Skin of body (tissue), 2 donors: ENCODE measurements around the gene MBNL2. TPM values are rescaled to one million over a fixed set of nuclear protein-coding genes. Genes with fewer than 3 reads are reported as not detected.

ENCODE experiments used
- DNase-seq: peaks from one replicate; lab custom pipeline; 2025; lab: John Stamatoyannopoulos, UW
- total RNA-seq: library from RNA; depleted of rRNA; stranded (reverse); fragments of >200 nt; gene quantifications from one replicate; pipeline ENCODE4 v1.2.3, GENCODE V29; 2014

The MBNL2 gene
- total RNA-seq, 1 donor from 2014 or later, result 73.4 TPM

DNA sequence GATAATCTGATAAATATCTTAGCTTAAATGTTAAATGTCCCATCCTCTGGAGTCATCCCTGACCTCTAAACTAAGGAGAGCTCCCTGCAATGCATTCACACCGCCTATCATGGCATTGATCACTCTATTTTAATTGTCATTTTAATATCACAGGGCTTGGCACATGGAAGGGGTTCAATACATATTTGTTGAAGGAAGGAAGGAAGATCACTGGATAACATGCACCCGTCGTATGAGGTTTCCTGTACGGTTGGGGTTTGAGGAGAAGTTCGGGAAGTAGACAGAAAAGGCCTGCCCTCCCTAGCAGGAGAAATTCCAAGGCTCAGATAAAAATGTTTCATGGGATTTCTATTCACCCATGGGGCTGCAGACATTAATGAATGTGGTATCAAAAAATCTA lies 102.0 kb downstream of the MBNL2 start:
- DNase-seq, result no peak

DNA sequence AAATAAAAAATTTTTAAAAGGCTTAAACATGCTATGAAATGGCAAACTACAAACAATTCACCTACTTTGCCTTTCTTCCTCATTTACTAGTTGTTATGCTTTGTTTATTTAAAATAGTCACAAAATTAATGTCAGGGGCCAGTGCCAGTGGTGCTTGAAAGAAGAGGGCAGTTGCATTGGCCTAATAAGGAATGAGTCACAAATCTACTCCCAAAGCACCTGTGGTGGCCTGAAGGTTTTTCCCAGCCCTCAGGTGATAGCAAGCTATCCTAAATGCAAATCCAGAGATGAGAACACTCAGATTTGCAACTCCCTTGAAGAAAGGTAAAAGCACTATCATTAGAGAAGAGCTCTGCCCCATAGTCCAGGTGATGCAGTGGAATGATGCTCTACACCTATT lies 103.6 kb downstream of the MBNL2 start:
- no peak for DNase-seq

DNA sequence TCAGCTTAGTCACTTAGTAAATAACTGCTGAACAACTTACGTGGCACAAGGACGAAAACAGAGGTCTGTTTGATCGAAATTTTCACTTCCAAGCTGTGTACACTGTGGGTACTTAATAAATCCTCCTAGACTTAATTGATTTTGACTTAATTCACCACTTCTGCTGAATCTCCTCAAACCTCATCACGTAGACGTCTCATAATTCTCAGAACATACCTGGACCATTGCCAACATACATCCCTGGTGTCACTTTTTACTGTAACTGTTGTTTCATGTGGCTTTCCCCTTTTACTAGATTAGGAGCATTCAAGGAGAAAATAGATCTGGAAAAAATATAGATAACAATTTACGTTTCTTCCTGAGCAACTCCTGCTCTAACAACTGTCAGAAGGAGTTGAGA lies 105.0 kb downstream of the MBNL2 start:
- no peak for DNase-seq

DNA sequence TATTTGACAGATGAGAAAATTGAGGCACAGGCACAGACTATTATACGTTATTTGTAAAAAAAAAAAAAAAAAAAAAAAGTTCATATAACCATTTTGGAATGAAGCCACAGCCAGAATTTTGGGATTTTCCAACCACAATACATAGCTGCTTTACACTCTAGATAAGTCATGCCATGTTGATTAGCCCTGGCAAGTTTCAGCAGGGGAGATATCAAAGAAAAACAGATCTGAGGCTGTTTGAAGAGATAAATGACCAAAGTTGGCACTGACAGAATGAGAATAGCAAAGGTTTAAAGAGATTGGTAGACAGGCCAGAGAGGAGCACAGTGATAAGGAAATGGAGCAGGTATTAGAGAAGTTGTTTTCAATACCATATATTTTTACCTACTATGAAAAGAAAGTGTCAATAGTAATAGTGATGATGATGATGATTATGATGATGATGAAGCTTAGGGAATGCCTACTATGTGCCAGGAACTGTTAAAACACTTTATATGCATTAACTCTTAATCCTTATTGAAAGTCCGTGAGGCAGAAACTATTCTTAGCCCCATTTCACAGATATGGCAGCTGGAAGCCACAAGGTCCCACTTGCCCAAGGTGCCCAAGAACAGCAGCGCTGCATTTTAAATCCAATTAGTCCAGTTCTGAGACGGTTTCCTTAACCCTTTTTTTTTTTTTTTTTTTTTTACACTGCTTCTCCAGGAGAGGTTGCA lies 105.5 kb downstream of the MBNL2 start:
- peak; percentile 15 for DNase-seq

DNA sequence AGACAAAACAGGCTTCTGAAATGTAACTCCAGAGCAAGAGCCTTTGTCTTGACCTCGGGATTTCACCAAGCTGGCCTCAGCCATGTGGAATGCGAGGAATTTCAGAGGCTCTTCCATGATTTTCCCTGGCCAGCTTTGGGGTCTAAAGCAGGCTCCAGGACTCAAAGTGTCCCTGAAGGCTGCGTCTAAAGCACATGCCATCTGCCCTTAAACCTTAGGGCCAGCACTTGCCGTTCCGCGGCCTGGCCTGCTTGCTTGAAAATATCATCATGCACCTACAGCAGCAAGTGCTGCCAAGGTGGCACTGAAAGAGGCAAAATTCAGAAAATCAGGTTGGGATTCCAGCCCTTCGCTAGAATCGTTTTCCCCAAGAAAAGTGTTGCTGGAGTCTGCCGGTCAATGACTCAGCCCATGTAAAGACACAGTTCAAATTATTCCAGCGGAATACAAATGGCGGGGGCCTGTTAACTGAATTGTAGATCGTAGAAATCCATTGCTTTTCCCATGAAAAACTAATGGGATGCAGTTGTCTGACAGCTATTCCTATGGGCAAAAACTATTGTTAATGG lies 106.2 kb downstream of the MBNL2 start:
- DNase-seq, result peak; percentile 21

DNA sequence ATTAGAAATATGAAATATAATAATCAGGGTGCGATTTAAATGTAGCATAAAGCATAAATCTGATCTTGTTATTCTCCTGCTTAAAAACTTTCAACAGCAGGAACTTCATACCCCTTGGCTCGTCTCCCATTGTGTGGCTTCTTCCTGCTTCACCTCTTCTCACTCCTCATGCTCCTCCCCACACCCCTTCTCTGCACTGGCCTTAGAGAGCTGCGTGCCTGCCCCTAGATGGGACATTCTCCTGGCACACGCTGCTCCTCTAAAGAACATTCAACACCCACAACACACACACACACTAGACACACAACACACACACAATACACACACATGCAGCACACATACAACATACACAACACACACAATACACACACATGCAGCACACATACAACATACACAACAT lies 107.2 kb downstream of the MBNL2 start:
- no peak for DNase-seq

DNA sequence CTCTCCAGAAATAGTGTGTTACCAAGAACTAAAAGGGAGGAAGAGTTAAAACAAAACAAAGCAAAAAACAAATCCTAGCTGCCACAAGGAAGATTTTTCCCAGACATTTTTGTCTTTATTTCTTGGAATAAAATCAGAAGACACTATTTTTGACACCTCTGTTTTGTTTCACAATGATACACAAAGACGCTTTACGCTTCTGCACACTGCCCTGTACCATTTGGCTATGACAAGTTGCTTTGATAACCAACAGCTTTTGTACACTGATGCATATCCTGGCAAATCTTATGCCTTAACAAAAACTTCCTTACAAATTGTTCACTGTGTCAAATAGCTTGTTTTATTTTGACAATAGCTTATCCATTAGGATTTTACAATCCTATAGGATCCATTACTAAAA lies 108.3 kb downstream of the MBNL2 start:
- no peak for DNase-seq

DNA sequence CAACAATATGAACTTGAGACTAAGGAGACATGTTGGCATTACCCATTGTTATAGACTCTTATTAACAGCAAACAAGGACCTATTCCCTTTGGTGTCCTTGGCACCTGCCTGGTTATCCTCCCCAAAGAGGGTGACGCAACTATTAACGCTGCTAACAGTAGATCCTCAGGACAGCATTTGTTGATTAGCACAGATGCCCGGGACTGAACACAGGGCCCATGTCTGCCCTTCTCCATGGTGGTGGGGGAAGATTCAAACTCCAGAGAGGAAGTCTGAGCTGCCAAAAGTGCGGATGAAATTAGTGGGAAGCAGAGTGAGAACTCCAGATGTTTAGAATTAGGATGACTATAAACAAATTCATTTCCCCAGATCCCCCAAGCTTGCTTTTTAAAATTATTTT lies 110.6 kb downstream of the MBNL2 start:
- peak; percentile 79 for DNase-seq

DNA sequence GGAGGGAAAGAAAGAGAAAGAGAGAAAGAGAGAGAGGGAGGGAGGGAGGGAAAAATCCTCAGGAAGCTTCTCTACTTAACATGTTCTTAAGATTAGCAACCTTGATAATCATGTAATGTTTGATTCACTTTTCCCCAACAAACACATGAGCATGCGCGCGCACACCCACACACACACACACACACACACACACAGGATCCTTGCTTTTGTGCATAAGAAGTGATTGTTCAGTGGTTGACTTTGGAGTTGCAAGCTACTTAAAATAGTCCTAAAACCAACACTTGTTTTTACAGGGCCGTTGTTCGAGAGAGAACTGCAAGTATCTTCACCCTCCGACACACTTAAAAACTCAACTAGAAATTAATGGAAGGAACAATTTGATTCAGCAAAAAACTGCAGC lies 111.8 kb downstream of the MBNL2 start:
- no peak for DNase-seq

DNA sequence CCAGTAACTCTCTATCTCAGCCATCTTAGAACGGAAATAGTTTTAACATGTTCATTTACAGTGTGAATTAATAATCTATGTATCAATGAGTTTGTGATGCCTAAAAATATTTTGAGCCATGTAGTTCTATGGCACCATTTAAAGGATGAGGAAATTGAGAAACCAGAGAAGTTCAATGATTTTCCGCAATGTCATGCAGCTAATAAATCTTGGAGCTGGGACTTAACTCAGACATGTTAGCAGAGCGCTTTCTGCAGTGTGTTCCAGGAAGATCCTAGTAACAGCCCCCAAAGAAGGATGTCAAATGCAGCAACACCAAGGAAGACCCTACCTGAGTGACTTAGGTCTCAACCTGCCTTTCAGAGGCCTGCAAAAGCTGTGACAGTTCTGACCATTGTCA lies 112.6 kb downstream of the MBNL2 start:
- no peak for DNase-seq

DNA sequence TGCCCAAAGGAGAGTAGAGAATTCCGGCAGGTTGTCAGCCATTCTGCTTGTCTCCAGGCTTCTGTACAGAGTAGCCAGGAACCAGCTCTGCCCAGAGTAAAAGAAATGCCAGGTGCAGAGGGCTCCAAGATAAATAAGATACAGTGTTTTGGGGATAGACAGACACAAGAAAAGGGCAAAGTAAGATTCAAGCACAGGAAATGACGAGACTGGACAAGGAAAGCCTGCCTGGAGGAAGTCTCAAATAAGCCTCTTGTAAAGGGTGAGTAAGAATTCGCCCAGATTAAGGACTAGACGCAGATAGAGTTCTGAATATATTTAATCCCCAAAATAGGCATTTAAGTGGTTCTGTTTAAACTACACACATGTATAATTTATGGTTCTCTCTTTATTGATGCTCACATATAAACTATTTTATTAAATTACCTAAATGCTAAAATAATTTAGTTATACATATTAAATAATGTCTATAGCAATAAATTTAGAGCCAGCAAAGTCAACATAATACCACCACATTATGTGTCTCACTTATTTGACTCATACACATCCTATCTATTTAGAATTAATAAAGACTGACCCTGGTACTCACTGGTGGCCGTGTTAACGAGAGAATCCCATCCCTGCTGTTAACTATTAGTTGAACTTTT lies 113.5 kb downstream of the MBNL2 start:
- DNase-seq, result no peak

DNA sequence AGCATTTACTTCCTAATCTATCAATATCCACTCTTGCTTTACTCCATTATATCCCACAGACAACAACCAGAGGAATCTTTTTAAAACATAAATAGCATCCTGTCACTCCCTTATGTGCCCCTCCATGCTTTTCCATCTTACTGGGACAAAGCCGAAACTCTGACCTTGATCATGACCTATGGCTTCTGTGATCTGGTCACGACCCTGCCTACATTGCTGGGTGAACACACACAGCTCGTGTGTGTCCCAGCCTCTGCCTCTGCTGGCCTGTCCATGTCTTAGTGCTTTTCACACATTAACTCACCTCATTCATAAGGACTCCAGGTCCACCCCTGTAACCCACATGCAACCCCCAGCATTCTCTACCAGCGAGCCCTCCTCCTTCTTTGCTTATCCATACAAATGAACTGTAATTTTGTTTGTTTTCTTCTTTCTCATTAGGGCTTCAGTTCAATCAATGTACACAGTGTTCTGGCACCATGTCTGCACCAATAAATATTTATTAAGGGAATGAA lies 115.9 kb downstream of the MBNL2 start:
- no peak for DNase-seq

DNA sequence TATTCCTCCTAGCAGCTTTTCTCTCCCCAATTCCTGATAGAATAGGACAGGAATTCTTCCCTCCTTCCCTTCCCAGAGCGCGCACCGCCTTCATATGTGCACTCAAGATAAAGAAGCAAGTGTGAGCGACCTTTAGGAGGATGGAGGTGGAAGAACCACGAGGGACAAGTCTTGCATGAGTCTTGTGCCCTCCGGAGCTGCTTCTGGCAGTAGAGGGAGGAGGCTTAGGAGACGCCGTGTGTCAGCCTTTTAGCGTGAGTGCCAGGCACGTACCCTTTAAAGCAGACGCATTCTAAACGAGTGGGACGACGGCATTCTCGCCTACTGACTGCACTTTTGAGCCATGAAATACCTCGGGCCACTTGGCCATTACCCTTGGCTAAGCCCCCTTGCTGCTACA lies 116.4 kb downstream of the MBNL2 start:
- no peak for DNase-seq

DNA sequence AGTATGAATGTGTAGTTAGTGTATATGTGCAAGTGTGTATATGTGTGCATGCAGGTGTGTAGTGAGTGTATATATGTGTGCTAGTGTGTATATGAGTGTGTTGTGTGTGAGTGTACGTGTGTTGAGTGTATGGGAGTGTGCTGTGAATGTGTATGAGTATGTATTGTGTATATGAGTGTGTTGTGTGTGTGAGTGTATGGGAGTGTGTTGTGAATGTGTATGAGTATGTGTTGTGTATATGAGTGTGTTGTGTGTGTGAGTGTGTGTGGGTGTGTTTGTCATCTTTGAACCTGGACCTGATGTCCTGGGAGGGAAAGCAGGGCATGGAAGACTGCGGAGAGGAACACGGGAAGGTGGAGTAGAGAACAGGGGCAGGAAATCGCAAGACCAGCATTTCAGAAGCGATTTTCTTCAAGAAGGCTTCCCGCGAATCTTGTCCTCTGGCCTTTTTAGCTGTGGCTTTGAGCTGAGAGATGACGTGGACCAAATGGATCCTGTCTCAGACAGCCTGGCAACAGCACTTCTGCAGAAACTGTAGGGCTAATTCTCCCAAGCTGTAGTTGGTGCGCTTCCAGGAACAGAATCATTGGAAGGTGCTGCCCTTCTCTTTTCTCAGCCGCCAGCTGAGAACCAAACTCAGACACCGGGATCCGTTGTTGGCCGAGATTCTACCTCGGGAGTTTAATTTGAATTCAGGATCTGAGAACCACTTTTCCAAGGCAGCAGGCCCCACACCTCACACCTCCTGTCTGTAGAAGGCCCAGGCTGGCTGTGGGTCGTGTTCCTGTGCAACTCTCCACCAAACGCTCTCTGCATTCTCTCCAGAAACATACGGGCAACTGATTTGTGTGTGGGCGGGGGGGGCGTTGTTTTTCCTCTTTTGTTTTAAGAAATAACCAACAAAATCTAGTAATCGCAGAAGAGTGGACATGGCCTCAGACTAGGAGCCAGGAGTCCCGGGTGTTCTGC lies 117.2 kb downstream of the MBNL2 start:
- DNase-seq, result peak; percentile 77

DNA sequence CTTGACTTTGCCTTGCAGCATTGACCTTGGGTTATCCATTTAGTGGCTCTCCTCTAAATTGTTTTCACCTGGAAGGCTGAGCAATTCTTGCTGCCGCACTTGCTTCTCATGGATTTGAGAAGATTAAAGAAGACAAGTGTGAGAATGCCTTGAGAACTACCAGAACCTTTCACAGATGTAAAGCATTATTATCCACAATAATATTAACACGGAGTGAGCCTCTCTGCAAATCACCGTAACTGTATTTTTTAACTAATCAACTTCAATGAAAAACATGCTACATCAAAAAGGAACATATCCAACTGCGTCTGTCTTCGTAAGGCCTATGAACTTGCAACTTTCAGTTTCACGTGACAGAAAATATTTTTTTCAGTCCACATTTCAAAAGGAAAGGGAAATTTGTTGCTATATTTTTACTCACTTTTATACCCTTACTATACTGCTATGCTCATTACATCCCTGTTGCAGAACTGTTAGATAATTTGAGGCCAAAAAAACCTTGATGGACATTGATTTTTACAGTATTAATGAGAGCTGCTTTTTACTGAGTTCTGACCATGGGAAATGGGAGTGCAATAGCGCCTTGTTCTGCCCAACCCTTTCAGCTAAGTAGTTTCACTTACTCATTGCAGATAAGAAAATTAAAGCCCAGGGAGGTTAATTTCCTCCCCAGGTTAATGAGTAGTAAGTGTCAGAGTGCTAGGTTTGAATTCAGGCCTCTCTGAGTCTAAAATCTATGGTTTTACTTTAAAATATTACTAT lies 118.0 kb downstream of the MBNL2 start:
- DNase-seq, result no peak

DNA sequence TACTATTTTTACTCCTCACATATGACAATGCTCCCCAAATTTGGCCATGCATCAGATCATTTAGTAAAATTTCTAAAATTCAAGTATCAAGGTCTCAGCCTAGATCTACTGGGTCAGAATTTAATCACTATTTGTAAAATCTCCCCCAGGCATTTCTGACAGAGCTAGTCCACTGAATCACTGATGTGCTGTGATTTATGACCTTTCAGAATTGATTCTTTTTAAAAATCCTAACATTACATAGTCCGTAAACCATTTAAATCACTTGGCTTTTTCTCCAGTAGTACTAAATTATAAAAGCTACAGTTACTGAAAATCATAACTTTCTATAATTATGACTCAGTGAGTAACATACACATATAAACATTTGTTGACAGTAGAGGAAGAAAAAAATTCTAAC lies 119.0 kb downstream of the MBNL2 start:
- peak; percentile 63 for DNase-seq

DNA sequence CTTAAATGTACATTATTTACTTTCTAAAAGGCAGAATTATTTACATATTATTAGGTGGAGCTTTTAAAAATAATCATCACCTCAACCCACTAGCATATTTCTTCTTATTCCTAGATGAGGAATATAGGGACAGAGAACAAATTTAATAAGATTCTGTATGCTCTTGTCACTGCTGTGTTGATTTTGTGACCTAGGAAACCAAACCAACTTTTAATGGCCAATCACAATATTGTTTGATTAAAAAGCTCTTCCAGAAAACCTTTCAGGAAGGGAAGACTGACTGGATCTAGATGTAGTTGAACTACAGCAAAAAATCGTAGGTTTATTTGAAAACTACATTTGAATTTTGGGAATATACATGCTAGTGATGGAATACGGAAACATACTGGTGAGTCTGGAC lies 120.0 kb downstream of the MBNL2 start:
- DNase-seq, result no peak

DNA sequence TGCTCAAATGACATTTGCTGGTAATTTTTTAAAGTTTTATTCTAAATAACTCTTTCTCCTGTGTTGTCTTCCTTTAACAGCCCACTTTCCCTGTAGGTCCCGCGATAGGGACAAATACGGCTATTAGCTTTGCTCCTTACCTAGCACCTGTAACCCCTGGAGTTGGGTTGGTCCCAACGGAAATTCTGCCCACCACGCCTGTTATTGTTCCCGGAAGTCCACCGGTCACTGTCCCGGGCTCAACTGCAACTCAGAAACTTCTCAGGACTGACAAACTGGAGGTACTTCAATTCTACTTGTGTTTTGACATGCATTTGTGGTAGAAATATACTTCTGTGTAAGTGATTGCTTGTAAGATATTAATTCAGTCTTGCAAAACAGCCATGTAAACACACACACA lies 120.8 kb downstream of the MBNL2 start:
- no peak for DNase-seq

DNA sequence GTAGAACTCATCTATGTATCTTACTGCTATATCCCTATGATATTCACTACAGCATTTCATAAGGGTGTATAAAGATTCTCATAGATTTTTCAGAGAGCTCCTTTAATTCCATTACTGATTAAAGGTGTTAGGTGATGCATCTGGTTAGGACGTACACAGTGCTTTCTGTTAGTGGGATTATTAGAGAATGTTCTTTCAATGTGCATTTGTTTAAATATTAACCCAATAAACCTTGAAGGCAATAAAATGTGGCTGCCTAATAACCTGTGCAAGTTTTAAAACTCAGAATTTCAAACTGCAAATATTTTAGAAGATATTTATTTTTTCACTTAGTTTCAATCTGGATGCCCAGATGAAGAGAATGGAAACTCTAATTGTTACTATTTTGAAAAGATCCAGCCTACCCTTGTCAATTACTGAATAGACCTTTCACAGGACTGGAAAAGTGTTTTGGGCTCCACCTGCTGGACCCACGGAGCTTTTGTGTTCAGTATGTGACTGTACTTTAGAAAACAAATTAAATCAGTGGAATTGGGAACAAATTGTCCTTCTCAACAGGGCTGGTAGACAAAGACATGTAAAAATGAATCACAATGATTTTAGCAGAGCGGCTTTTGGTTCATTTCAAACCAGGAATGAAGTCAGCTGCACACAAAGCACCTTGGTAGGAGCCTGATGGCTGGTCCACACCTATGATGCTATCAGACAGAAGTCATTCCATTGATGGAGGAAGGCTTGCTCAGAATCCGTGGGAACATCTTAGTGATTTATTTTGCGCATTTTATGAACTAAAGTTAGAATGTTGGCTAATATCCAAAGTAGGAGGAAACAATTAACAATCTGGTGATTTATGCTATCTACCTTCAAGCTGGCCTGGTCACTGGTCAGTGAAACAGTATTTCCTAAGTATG lies 122.4 kb downstream of the MBNL2 start:
- peak; percentile 57 for DNase-seq

DNA sequence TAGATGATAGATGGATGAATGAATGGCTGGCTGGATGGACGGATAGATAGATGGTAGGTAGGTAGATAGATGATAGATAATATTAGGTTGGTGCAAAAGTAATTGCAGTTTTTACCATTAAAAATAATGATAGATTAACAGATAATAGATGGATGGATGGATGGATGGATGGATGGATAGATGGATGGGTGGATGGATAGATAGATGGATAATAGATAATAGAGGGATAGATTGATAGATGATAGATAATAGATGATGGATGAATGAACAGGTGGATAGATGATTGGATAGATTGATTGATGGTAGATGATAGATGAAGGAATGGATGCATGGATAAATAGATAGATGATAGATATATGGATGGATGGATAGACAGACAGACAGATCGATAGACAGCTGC lies 124.0 kb downstream of the MBNL2 start:
- DNase-seq, result no peak
